OCI-LY1 (cell line): ENCODE measurements around the gene JMJD4.

Experiments
- EZH2 ChIP-seq: fragments of 200-600 bp; sonication (generic), shearing (Covaris generic); IDR thresholded peaks from 2 replicates; pipeline ENCODE4 v1.8.0; 2017; ENCODE audit warnings: borderline replicate concordance, mixed run types, mild to moderate bottlenecking, antibody characterized with exemption, low read length, moderate library complexity, mixed read lengths
- TF ChIP-seq, protein P1 (sequence below): fragments of 200-600 bp; sonication (generic), shearing (Covaris generic); IDR thresholded peaks from 2 replicates; pipeline ENCODE4 v1.5.1; 2017; ENCODE audit warnings: mild to moderate bottlenecking, antibody characterized with exemption, low read length, moderate library complexity, mixed read lengths

GRCh38 chr1:227777646-227778045 lies 42.5 kb upstream of the JMJD4 start:
- TF ChIP-seq, protein P1, sequence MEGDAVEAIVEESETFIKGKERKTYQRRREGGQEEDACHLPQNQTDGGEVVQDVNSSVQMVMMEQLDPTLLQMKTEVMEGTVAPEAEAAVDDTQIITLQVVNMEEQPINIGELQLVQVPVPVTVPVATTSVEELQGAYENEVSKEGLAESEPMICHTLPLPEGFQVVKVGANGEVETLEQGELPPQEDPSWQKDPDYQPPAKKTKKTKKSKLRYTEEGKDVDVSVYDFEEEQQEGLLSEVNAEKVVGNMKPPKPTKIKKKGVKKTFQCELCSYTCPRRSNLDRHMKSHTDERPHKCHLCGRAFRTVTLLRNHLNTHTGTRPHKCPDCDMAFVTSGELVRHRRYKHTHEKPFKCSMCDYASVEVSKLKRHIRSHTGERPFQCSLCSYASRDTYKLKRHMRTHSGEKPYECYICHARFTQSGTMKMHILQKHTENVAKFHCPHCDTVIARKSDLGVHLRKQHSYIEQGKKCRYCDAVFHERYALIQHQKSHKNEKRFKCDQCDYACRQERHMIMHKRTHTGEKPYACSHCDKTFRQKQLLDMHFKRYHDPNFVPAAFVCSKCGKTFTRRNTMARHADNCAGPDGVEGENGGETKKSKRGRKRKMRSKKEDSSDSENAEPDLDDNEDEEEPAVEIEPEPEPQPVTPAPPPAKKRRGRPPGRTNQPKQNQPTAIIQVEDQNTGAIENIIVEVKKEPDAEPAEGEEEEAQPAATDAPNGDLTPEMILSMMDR: no peak
- TF ChIP-seq EZH2: no peak
